Tibial nerve (tissue), 4 donors: ENCODE results near the gene GPR142. TPM values are rescaled to one million over a fixed set of nuclear protein-coding genes. Genes with fewer than 3 reads are reported as not detected.

Source experiments
- DNase-seq, 2 donors: peaks; one replicate each; pipeline ENCODE4 v3.0.0-alpha.2; 2019; ENCODE audit warnings: low spot score in 2 of 2
- H3K27ac ChIP-seq, 4 donors: fragments of 200-600 bp; sonication (generic) in 3 of 4; one replicate each; pipeline ENCODE4 v1.5.1; 2017 to 2019; ENCODE audit warnings: mild to moderate bottlenecking in 1 of 4
- H3K27me3 ChIP-seq, 2 donors: fragments of 200-600 bp; sonication (generic) in 1 of 2; one replicate each; pipeline versions ENCODE4 v1.5.1 to v1.6.0; 2017 to 2019
- H3K36me3 ChIP-seq, 3 donors: fragments of 200-600 bp; sonication (generic); one replicate each; pipeline ENCODE4 v1.5.1; 2018 to 2019
- H3K4me1 ChIP-seq, 4 donors: fragments of 200-600 bp; sonication (generic) in 3 of 4; one replicate each; pipeline ENCODE4 v1.5.1; 2017 to 2019
- H3K4me3 ChIP-seq, 4 donors: fragments of 200-600 bp; sonication (generic) in 3 of 4; one replicate each; pipeline ENCODE4 v1.5.1; 2017 to 2019; ENCODE audit warnings: mild to moderate bottlenecking in 1 of 4, moderate library complexity in 1 of 4
- H3K9me3 ChIP-seq, 4 donors: fragments of 200-600 bp; sonication (generic) in 3 of 4; one replicate each; pipeline ENCODE4 v1.5.1; 2017 to 2019
- CTCF ChIP-seq, 5 experiments: fragments of 200-600 bp in 3 of 5; fragments of 450-650 bp in 2 of 5; sonication (generic) in 3 of 5; IDR thresholded peaks; one replicate each; pipeline ENCODE4 v1.5.1; 2016 to 2019; ENCODE audit warnings: antibody characterized with exemption in 5 of 5, mild to moderate bottlenecking in 3 of 5, moderate library complexity in 2 of 5
- EP300 ChIP-seq, 2 donors: sonication (generic); formaldehyde crosslinking; IDR thresholded peaks; one replicate each; pipeline ENCODE4 v1.6.1; 2017; ENCODE audit warnings: antibody characterized with exemption in 2 of 2, mild to moderate bottlenecking in 1 of 2
- POLR2A ChIP-seq, 2 donors: fragments of 450-650 bp; IDR thresholded peaks; one replicate each; pipeline ENCODE4 v1.6.1; 2017; ENCODE audit warnings: antibody characterized with exemption in 2 of 2, mild to moderate bottlenecking in 2 of 2, moderate library complexity in 2 of 2
- WGBS, 2 donors: methylation state at CpG; one replicate each; pipeline ENCODE4 v1.1.5; 2018; 5-methylcytosine and 5-hydroxymethylcytosine counted together
- total RNA-seq, 4 donors: library from RNA; depleted of rRNA; stranded (reverse); fragments of >200 nt; gene quantifications; one replicate each; pipeline ENCODE4 v1.1.0, GENCODE V29; 2016

The GPR142 gene
- total RNA-seq, 4 donors from 2014 or later = 0.59 to 2.8 TPM; not detected in 2

- no peak for DNase-seq
- H3K27ac ChIP-seq = peak overlapping the region in 3 of 4 donors; percentile 24 to 86 (median 74)
- WGBS, 2 donors = 57 to 65% methylated on average over 11 of the region's 11 CpGs
- H3K9me3 ChIP-seq = peaks cover 0 to 13% (median 0%) of the 10 kb centered on the region in 4 donors
- H3K27me3 ChIP-seq = peaks cover 0 to 4% of the 10 kb centered on the region in 2 donors
- no peaks in the 10 kb centered on the region for H3K36me3 ChIP-seq
- no peak for TF ChIP-seq EP300 (IDR thresholded peaks at IDR 0.05)
- no peak overlapping the region for H3K4me3 ChIP-seq
- peaks cover 0 to 6% (median 0%) of the 10 kb centered on the region in 4 donors for H3K4me1 ChIP-seq
These were observed 34.5 kb upstream of the GPR142 start for GRCh38 chr17:74332763-74333283.

GRCh38 chr17:74334393-74335039, 32.8 kb upstream of the GPR142 start:
- 82 to 93% methylated on average over 2 of the region's 2 CpGs for WGBS, 2 donors
- peaks cover 0 to 2% of the 10 kb centered on the region in 2 donors for H3K27me3 ChIP-seq
- H3K27ac ChIP-seq = peak overlapping the region in 3 of 4 donors; percentile 11 to 86 (median 74)
- peaks cover 0 to 13% (median 0%) of the 10 kb centered on the region in 4 donors for H3K9me3 ChIP-seq
- no peak for DNase-seq
- no peak overlapping the region for H3K4me3 ChIP-seq
- peaks cover 0 to 4% (median 1%) of the 10 kb centered on the region in 4 donors for H3K4me1 ChIP-seq
- TF ChIP-seq CTCF (IDR thresholded peaks at IDR 0.05) = no peak
- no peak for TF ChIP-seq POLR2A (IDR thresholded peaks at IDR 0.05)
- no peak for TF ChIP-seq EP300 (IDR thresholded peaks at IDR 0.05)
- H3K36me3 ChIP-seq = no peaks in the 10 kb centered on the region

GRCh38 chr17:74335529-74336062, 31.7 kb upstream of the GPR142 start:
- 58% methylated on average over 5 of the region's 5 CpGs for WGBS, 2 donors
- no peak for TF ChIP-seq CTCF (IDR thresholded peaks at IDR 0.05)
- TF ChIP-seq POLR2A (IDR thresholded peaks at IDR 0.05) = no peak
- no peak for TF ChIP-seq EP300 (IDR thresholded peaks at IDR 0.05)
- H3K27me3 ChIP-seq = peaks cover 0 to 7% of the 10 kb centered on the region in 2 donors

GRCh38 chr17:74336307-74336706, 31.0 kb upstream of the GPR142 start:
- H3K4me3 ChIP-seq = no peak overlapping the region
- no peak for TF ChIP-seq CTCF (IDR thresholded peaks at IDR 0.05)
- no peak for TF ChIP-seq POLR2A (IDR thresholded peaks at IDR 0.05)
- 76 to 80% methylated on average over 7 of the region's 7 CpGs for WGBS, 2 donors
- DNase-seq = no peak
- H3K27ac ChIP-seq = peak overlapping the region; percentile 21 to 86 (median 64)
- no peaks in the 10 kb centered on the region for H3K36me3 ChIP-seq
- H3K4me1 ChIP-seq = peaks cover 0 to 6% (median 2%) of the 10 kb centered on the region in 4 donors
- H3K27me3 ChIP-seq = peaks cover 0 to 7% of the 10 kb centered on the region in 2 donors
- H3K9me3 ChIP-seq = peaks cover 0 to 13% (median 0%) of the 10 kb centered on the region in 4 donors

More at GRCh38 chr17:74335529-74336062, 31.7 kb upstream of the GPR142 start:
- peak overlapping the region in 2 of 4 donors; percentile 79 to 86 for H3K27ac ChIP-seq
- DNase-seq = no peak
- peaks cover 0 to 13% (median 0%) of the 10 kb centered on the region in 4 donors for H3K9me3 ChIP-seq
- H3K36me3 ChIP-seq = no peaks in the 10 kb centered on the region
- H3K4me3 ChIP-seq = no peak overlapping the region
- H3K4me1 ChIP-seq = peaks cover 0 to 6% (median 2%) of the 10 kb centered on the region in 4 donors

GRCh38 chr17:74337834-74338500, 29.3 kb upstream of the GPR142 start:
- Histone ChIP-seq H3K4me3 (no peak overlapping the region), H3K27ac (peak overlapping the region; percentile 2 to 86 (median 68)), H3K27me3 (peaks cover 0 to 7% of the 10 kb centered on the region in 2 donors), H3K9me3 (peaks cover 0 to 13% (median 0%) of the 10 kb centered on the region in 4 donors), H3K36me3 (no peaks in the 10 kb centered on the region), H3K4me1 (peaks cover 0 to 6% (median 2%) of the 10 kb centered on the region in 4 donors)
- TF ChIP-seq EP300 (IDR thresholded peaks at IDR 0.05) (peak in 1 of 2 donors; percentile 49), POLR2A (IDR thresholded peaks at IDR 0.05) (no peak)
- 52 to 57% methylated on average over 8 to 11 of the region's 12 CpGs for WGBS, 2 donors
- DNase-seq = no peak
